Measurements from ENCODE around the gene KCND3. TPM values are rescaled to one million over a fixed set of nuclear protein-coding genes. Genes with fewer than 3 reads are reported as not detected.

KCND3 gene
- total RNA-seq, 2 experiments from 2014 or later, result not detected

GRCh38 chr1:111961773-111962565 lies 27.5 kb downstream of the KCND3 start:
- Mint-ChIP-seq H3K27me3 (peaks cover 11% of the 10 kb centered on the region), H3K4me1 (no peaks in the 10 kb centered on the region), H3K9me3 (no peaks in the 10 kb centered on the region), H3K4me3 (no peak overlapping the region), H3K27ac (no peak overlapping the region), H3K36me3 (ENCODE audit: low read depth) (no peaks in the 10 kb centered on the region)
- DNase-seq, result no peak
- POLR2A ChIA-PET, result no interaction called here
- CTCF ChIA-PET, result no interaction called here

DNA sequence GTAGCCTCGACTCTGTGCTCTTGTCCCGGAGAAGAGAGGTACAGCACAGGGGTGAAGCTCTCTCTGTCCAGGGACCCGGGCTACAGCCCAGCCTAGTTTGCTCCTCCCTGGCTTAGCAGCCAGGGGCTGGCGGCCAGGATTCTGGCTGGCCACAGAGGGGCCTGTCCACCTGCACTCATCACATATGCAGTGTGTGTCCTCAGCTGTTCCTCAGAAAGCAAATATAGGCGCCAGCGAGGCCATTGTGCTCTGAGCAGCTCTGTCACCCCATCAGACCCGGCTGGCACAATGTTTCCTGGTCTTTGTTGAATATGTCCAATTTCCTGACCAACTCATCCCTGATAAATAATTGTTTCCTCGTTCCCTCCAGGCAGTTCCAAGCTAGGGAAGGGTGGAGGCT lies 28.5 kb downstream of the KCND3 start:
- CTCF ChIA-PET, result no interaction called here
- POLR2A ChIA-PET, result no interaction called here
- Mint-ChIP-seq H3K27me3 (peaks cover 8% of the 10 kb centered on the region), H3K4me3 (no peak overlapping the region), H3K36me3 (ENCODE audit: low read depth) (no peaks in the 10 kb centered on the region), H3K9me3 (no peaks in the 10 kb centered on the region), H3K27ac (no peak overlapping the region), H3K4me1 (no peaks in the 10 kb centered on the region)
- no peak for DNase-seq

DNA sequence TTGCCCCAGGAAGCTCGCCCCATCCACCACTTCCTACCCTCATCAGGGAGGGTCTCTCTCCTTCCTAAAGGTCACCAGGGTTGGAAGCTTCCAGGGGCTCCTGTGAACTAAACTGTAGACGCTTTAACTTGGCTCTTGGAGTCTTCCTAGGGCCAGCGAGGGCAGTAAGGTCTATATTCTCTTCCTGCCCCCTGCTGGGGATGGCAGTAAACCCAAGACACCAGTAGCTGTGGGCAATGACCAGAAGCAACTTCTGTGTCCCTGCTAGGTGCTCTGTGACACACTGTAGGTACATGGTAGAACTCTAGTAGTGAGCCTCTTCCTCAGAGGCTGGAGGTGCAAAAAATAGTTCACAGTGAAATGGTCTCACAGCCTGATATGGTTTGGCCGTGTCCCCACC lies 30.0 kb downstream of the KCND3 start:
- H3K27me3 Mint-ChIP-seq, result peaks cover 3% of the 10 kb centered on the region
- CTCF ChIA-PET, result no interaction called here
- no peaks in the 10 kb centered on the region for H3K36me3 Mint-ChIP-seq (ENCODE audit: low read depth)
- POLR2A ChIA-PET, result no interaction called here
- H3K27ac Mint-ChIP-seq, result no peak overlapping the region
- no peak for DNase-seq
- no peaks in the 10 kb centered on the region for H3K9me3 Mint-ChIP-seq
- H3K4me1 Mint-ChIP-seq, result no peaks in the 10 kb centered on the region
- H3K4me3 Mint-ChIP-seq, result no peak overlapping the region

- peaks cover 5% of the 10 kb centered on the region for H3K27me3 Mint-ChIP-seq
- DNase-seq, result no peak
Observed at GRCh38 chr1:111958851-111959250, 30.6 kb downstream of the KCND3 start.

GRCh38 chr1:111958075-111958474 lies 31.4 kb downstream of the KCND3 start:
- no peaks in the 10 kb centered on the region for H3K36me3 Mint-ChIP-seq (ENCODE audit: low read depth)
- ChIA-PET CTCF (no interaction called here), POLR2A (no interaction called here)
- H3K27ac Mint-ChIP-seq, result no peak overlapping the region
- H3K4me3 Mint-ChIP-seq, result no peak overlapping the region
- no peaks in the 10 kb centered on the region for H3K4me1 Mint-ChIP-seq
- DNase-seq, result no peak
- no peaks in the 10 kb centered on the region for H3K9me3 Mint-ChIP-seq
- H3K27me3 Mint-ChIP-seq, result peaks cover 5% of the 10 kb centered on the region

More at GRCh38 chr1:111958851-111959250, 30.6 kb downstream of the KCND3 start:
- Mint-ChIP-seq H3K4me1 (no peaks in the 10 kb centered on the region), H3K36me3 (ENCODE audit: low read depth) (no peaks in the 10 kb centered on the region), H3K9me3 (no peaks in the 10 kb centered on the region), H3K4me3 (no peak overlapping the region), H3K27ac (no peak overlapping the region)
- ChIA-PET CTCF (no interaction called here), POLR2A (no interaction called here)

DNA sequence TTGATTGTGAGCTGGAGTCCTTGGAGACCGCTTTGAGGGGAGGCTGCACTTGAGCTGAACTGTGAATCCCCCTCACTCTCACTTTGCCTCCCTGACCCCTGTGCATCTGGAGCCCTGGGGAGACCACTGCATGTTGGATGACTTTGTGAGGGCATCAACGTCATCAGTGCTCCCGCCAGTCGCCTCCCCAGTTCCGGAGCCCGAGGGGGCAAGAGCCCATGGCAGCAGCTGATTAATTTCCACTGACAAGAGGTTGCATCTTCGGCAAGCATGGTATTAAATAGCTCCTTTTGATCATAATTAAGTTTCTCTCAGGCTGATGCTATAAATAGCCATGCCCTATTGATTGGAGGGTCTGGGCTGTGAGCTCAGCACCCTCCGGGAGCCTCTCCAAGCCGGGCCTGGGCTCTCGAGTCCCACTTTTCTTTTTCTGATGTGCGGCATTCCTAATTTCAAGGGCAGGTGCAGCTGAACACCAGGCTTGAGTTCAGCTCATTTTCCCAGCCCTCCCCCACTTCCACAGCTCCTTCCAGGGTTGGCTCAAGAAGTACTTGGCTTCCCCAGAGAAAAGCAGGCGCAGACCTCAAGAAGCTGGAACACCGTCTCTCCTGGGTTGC lies 33.2 kb downstream of the KCND3 start:
- Mint-ChIP-seq H3K9me3 (no peaks in the 10 kb centered on the region), H3K36me3 (ENCODE audit: low read depth) (no peaks in the 10 kb centered on the region), H3K4me1 (no peaks in the 10 kb centered on the region), H3K27me3 (peaks cover 13% of the 10 kb centered on the region), H3K27ac (no peak overlapping the region), H3K4me3 (no peak overlapping the region)
- CTCF ChIA-PET, result no interaction called here
- POLR2A ChIA-PET, result no interaction called here
- DNase-seq, result no peak

DNA sequence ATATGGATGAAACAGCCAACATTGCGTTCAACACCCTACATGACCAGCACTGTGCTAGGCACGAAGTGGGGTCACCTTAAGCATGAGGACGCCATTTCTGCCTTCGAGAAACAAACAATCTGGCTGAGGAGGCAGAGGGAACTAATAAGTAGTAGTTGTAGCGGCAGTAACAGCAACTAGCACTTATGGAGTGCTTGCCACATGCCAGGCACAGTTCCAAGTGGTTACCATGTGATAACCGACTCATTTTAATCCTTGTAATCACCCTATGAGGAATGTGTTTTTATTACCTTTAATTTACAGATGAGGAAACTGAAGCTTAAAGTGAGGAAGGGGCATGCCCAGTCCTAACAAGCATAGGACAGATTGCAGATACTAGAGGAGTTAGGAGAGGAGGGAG lies 33.7 kb downstream of the KCND3 start:
- ChIA-PET CTCF (no interaction called here), POLR2A (no interaction called here)
- peaks cover 13% of the 10 kb centered on the region for H3K27me3 Mint-ChIP-seq
- no peak for DNase-seq
- H3K36me3 Mint-ChIP-seq (ENCODE audit: low read depth), result no peaks in the 10 kb centered on the region
- H3K4me1 Mint-ChIP-seq, result no peaks in the 10 kb centered on the region
- no peak overlapping the region for H3K27ac Mint-ChIP-seq
- no peaks in the 10 kb centered on the region for H3K9me3 Mint-ChIP-seq
- H3K4me3 Mint-ChIP-seq, result no peak overlapping the region

DNA sequence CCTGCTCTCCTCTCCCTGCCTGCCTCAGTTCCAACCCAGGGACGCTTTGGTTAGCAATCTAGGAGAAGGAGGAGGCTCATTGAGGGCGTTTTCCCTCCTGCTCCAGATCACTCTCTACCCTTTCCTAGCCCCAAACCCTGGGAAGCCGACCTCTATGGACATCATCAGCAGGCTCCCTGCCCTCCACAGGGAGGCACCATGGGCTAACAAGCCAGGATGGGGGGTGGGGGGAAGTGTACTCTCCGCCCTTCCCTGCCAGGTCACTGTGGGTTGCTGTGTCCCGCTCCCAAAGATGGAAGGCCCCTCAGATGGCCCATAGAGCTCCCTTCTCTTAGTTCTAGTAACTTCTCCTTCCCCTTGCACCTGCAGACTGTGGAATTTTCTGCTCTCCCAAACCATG lies 35.7 kb downstream of the KCND3 start:
- no peak overlapping the region for H3K27ac Mint-ChIP-seq
- POLR2A ChIA-PET, result no interaction called here
- CTCF ChIA-PET, result no interaction called here
- H3K4me3 Mint-ChIP-seq, result no peak overlapping the region
- DNase-seq, result no peak
- no peaks in the 10 kb centered on the region for H3K36me3 Mint-ChIP-seq (ENCODE audit: low read depth)
- peaks cover 19% of the 10 kb centered on the region for H3K27me3 Mint-ChIP-seq
- no peaks in the 10 kb centered on the region for H3K9me3 Mint-ChIP-seq
- no peaks in the 10 kb centered on the region for H3K4me1 Mint-ChIP-seq

DNA sequence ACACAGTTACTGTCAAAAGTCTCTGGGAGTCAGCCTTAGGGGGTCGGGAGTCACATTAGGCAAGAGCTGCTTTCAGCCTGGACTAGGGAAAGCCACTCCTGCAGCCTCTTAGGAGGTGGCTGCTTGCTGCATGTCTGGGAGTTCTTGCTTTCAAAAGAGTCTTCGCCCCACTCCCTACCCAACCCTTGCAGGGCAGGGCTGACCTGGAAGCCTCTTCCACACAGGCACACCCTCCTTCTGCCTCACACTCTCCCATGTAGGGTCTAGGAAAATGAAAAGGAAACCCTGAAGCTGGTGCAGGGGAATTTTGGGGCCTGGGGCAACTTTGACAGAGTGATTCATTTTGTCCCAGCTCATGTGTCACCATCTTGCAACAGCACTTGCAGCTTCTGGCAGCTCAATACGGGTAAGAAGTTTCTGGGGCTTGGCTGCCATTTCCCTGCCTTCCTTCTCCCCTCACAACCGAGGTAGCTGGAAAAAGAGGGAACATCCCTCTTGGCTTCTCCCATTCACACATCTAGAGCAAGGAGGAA lies 37.3 kb downstream of the KCND3 start:
- DNase-seq, result no peak
- H3K4me3 Mint-ChIP-seq, result no peak overlapping the region
- no peaks in the 10 kb centered on the region for H3K36me3 Mint-ChIP-seq (ENCODE audit: low read depth)
- ChIA-PET CTCF (no interaction called here), POLR2A (no interaction called here)
- H3K27ac Mint-ChIP-seq, result no peak overlapping the region
- no peaks in the 10 kb centered on the region for H3K9me3 Mint-ChIP-seq
- peaks cover 4% of the 10 kb centered on the region for H3K4me1 Mint-ChIP-seq
- peaks cover 20% of the 10 kb centered on the region for H3K27me3 Mint-ChIP-seq

DNA sequence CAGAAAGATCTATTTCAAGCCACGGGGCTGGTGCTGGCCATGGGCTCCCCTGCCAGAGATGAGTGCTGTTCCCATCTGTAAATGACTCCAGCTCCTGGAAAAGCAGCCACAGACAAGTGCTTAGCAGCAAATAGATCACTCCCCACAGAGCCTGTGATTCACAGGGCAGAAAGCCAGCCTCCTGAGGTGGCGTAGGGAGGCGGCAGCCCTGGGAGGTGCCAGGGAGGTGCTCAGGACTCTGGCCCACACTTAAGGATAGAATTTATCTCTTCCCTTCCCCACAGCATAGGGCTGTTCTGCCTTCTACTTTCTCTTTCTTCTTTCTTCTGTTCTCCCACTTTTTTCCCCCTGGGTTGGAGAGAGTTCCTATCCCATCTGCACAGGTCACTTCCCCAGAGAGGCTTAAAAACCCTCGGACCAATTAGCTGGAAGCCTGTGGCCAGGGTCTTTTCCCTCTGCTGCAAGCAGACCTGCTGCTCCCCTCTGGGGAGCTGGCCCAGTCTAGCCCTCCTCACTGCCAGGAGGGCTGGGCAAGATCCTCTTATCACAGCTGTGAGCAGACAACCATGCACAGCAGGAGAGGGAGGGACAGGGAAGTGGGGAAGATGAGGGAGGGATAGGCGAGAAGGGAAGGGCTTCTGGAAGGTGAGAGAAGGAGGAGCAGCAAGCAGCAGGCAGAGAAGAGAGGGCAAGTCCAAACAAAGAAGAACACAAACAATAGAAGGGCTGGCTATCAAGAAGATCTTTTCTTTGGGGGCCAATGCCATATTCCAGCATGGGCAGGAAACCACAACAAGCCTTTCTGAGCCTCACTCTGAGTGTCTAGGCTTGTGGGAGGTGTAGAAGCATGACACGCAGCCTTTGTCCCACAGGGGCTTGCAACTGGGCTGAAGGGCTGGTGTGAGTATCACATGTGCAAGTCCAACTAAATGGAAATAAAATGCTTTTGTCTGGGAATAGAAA lies 41.0 kb downstream of the KCND3 start:
- Mint-ChIP-seq H3K4me1 (peaks cover 4% of the 10 kb centered on the region), H3K27me3 (peaks cover 20% of the 10 kb centered on the region), H3K27ac (no peak overlapping the region), H3K36me3 (ENCODE audit: low read depth) (no peaks in the 10 kb centered on the region), H3K9me3 (no peaks in the 10 kb centered on the region), H3K4me3 (no peak overlapping the region)
- CTCF ChIA-PET, result no interaction called here
- POLR2A ChIA-PET, result no interaction called here
- no peak for DNase-seq

GRCh38 chr1:111943846-111944749 lies 45.4 kb downstream of the KCND3 start:
- no peak for DNase-seq
- Mint-ChIP-seq H3K27me3 (peaks cover 14% of the 10 kb centered on the region), H3K4me3 (no peak overlapping the region), H3K36me3 (ENCODE audit: low read depth) (no peaks in the 10 kb centered on the region), H3K9me3 (no peaks in the 10 kb centered on the region), H3K4me1 (peaks cover 4% of the 10 kb centered on the region), H3K27ac (no peak overlapping the region)
- ChIA-PET CTCF (no interaction called here), POLR2A (no interaction called here)

GRCh38 chr1:111943066-111943465 lies 46.4 kb downstream of the KCND3 start:
- CTCF ChIA-PET, result no interaction called here
- no peaks in the 10 kb centered on the region for H3K4me1 Mint-ChIP-seq
- POLR2A ChIA-PET, result no interaction called here

More at GRCh38 chr1:111943066-111943465, 46.4 kb downstream of the KCND3 start:
- DNase-seq, result no peak
- Mint-ChIP-seq H3K27me3 (peaks cover 12% of the 10 kb centered on the region), H3K4me3 (no peak overlapping the region), H3K9me3 (no peaks in the 10 kb centered on the region), H3K27ac (no peak overlapping the region), H3K36me3 (ENCODE audit: low read depth) (no peaks in the 10 kb centered on the region)

Data from activated CD4-positive, alpha-beta memory T cell treated with anti-CD3 and anti-CD28 coated beads, Interleukin-2, amount 10 ng/mL, durations not matched to agents 7 days and 5 days (primary cell).